GM23338 (cell line): Measurements from ENCODE around the gene DOCK11. TPM values are rescaled to one million over a fixed set of nuclear protein-coding genes. Genes with fewer than 3 reads are reported as not detected.

Source experiments
- ATAC-seq: fragments of 200-7000 bp; cut with Tn5 transposase; 3 replicates; pipeline ENCODE4 v1.9.1; 2020
- DNase-seq: peaks from one replicate; pipeline ENCODE4 v3.0.0-alpha.2; 2015; ENCODE audit warnings: low spot score
- H2AFZ ChIP-seq: fragments of 200-600 bp; sonication (generic); 2 replicates; pipeline ENCODE4 v1.8.0; 2016; ENCODE audit warnings: antibody characterized with exemption, mild to moderate bottlenecking, moderate library complexity
- H3F3A ChIP-seq: fragments of 200-600 bp; sonication (generic); replicated peaks from 2 replicates; pipeline ENCODE4 v1.8.0; 2017; ENCODE audit warnings: antibody characterized with exemption, mixed run types, low read depth
- H3K27ac ChIP-seq: fragments of 200-600 bp; sonication (generic); 2 replicates; pipeline ENCODE4 v1.6.1; 2016; ENCODE audit warnings: low read depth
- H3K27me3 ChIP-seq: fragments of 200-600 bp; sonication (generic); 2 replicates; pipeline ENCODE4 v1.8.0; 2016; ENCODE audit warnings: mild to moderate bottlenecking, mixed run types, moderate library complexity; ENCODE audit not compliant: insufficient read depth
- H3K36me3 ChIP-seq: fragments of 200-600 bp; sonication (generic); 2 replicates; pipeline ENCODE4 v1.8.0; 2016; ENCODE audit warnings: mild to moderate bottlenecking; ENCODE audit not compliant: insufficient read depth
- H3K4me1 ChIP-seq: fragments of 200-600 bp; sonication (generic); 2 replicates; pipeline ENCODE4 v1.8.0; 2016; ENCODE audit warnings: mild to moderate bottlenecking, moderate library complexity; ENCODE audit not compliant: insufficient read depth
- H3K4me2 ChIP-seq: fragments of 200-600 bp; sonication (generic); 2 replicates; pipeline ENCODE4 v1.7.1; 2017; ENCODE audit warnings: mixed run types
- H3K4me3 ChIP-seq: fragments of 200-600 bp; sonication (generic); 2 replicates; pipeline ENCODE4 v1.6.1; 2016; ENCODE audit warnings: mixed run types
- H3K79me2 ChIP-seq: fragments of 200-600 bp; sonication (generic); replicated peaks from 2 replicates; pipeline ENCODE4 v1.8.0; 2017; ENCODE audit warnings: mild to moderate bottlenecking; ENCODE audit not compliant: insufficient read depth
- H3K9me2 ChIP-seq: fragments of 200-600 bp; sonication (generic); 2 replicates; pipeline ENCODE4 v1.8.0; 2017; ENCODE audit not compliant: insufficient read depth
- H4K20me1 ChIP-seq: fragments of 200-600 bp; sonication (generic); replicated peaks from 2 replicates; pipeline ENCODE4 v1.8.0; 2017; ENCODE audit warnings: mild to moderate bottlenecking; ENCODE audit not compliant: insufficient read depth
- H3K27ac Mint-ChIP-seq: 2 replicates; pipeline ENCODE4 v1.8.0; 2020; ENCODE audit warnings: inconsistent platforms, mild to moderate bottlenecking, moderate library complexity, mixed read lengths
- H3K27me3 Mint-ChIP-seq: 3 replicates; pipeline ENCODE4 v1.8.0; 2022; ENCODE audit warnings: low read depth, mild to moderate bottlenecking, moderate library complexity, mixed read lengths, inconsistent platforms; ENCODE audit not compliant: insufficient read depth, poor library complexity
- H3K36me3 Mint-ChIP-seq: 3 replicates; pipeline ENCODE4 v1.8.0; 2021; ENCODE audit warnings: low read depth, mild to moderate bottlenecking, inconsistent platforms, moderate library complexity, mixed read lengths
- H3K4me1 Mint-ChIP-seq: 3 replicates; pipeline ENCODE4 v1.8.0; 2020; ENCODE audit warnings: mild to moderate bottlenecking, inconsistent platforms, mixed read lengths
- H3K4me3 Mint-ChIP-seq: 3 replicates; pipeline ENCODE4 v1.8.0; 2021; ENCODE audit warnings: moderate library complexity, mild to moderate bottlenecking, inconsistent platforms, mixed read lengths
- H3K9me3 Mint-ChIP-seq: 3 replicates; pipeline ENCODE4 v1.8.0; 2020; ENCODE audit warnings: moderate library complexity, mild to moderate bottlenecking, inconsistent platforms, mixed read lengths
- CREB1 ChIP-seq: fragments of 250-450 bp; sonication (Bioruptor Pico); IDR thresholded peaks from 2 replicates; pipeline ENCODE4 v1.5.0; 2020; ENCODE audit warnings: low read depth, mild to moderate bottlenecking, moderate library complexity
- CTCF ChIP-seq, 2 experiments: fragments of 200-600 bp in 1 of 2; sonication (generic) in 1 of 2; conservative IDR thresholded peaks; 2 replicates each; pipeline versions ENCODE4 v1.5.1 to v1.6.1; 2016 to 2017; ENCODE audit warnings: antibody characterized with exemption in 2 of 2, low read depth in 2 of 2, mild to moderate bottlenecking in 2 of 2, moderate library complexity in 1 of 2
- EZH2 ChIP-seq: fragments of 200-600 bp; sonication (generic); IDR thresholded peaks from one replicate; pipeline ENCODE4 v1.8.0; 2017; ENCODE audit warnings: antibody characterized with exemption, mild to moderate bottlenecking, low read depth; ENCODE audit not compliant: unreplicated experiment
- EZH2phosphoT487 ChIP-seq: fragments of 200-600 bp; sonication (generic); IDR thresholded peaks from one replicate; pipeline ENCODE4 v1.8.1; 2018; ENCODE audit warnings: antibody characterized with exemption; ENCODE audit not compliant: unreplicated experiment
- JUNB ChIP-seq: IDR thresholded peaks from one replicate; pipeline ENCODE4 v1.6.1; 2016; ENCODE audit warnings: antibody characterized with exemption; ENCODE audit not compliant: unreplicated experiment
- POLR2AphosphoS5 ChIP-seq: IDR thresholded peaks from 2 replicates; pipeline ENCODE4 v1.6.1; 2016; ENCODE audit warnings: antibody characterized with exemption, low read depth
- STAT1 ChIP-seq: IDR thresholded peaks from one replicate; pipeline ENCODE4 v1.6.1; 2016; ENCODE audit warnings: antibody characterized with exemption; ENCODE audit not compliant: unreplicated experiment
- ZNF114 ChIP-seq: fragments of 250-450 bp; sonication (Bioruptor Pico); IDR thresholded peaks from 2 replicates; pipeline ENCODE4 v1.5.0; 2020; ENCODE audit warnings: mild to moderate bottlenecking, moderate library complexity
- ZNF331 ChIP-seq: fragments of 250-450 bp; sonication (Bioruptor Pico); IDR thresholded peaks from 2 replicates; pipeline ENCODE4 v1.5.0; 2020; ENCODE audit warnings: low read depth, mild to moderate bottlenecking, moderate library complexity
- ZNF462 ChIP-seq: fragments of 250-450 bp; sonication (Bioruptor Pico); IDR thresholded peaks from 2 replicates; pipeline ENCODE4 v1.5.0; 2020; ENCODE audit warnings: mild to moderate bottlenecking, moderate library complexity
- polyA plus RNA-seq: library from polyadenylated mRNA; unstranded; fragments of >200 nt; fragmentation: Nextera tagmentation; extraction: Ambion mirVana; gene quantifications from 2 replicates; pipeline ENCODE4 v1.2.1, GENCODE V29; 2016
- total RNA-seq: library from RNA; depleted of rRNA; stranded (reverse); fragments of >200 nt; shearing (Covaris generic); gene quantifications from 2 replicates; pipeline ENCODE4 v1.2.3, GENCODE V29; 2014

Gene DOCK11
- total and polyA plus RNA-seq, 2 experiments from 2014 or later, result 6.0 to 12.3 TPM

DNA sequence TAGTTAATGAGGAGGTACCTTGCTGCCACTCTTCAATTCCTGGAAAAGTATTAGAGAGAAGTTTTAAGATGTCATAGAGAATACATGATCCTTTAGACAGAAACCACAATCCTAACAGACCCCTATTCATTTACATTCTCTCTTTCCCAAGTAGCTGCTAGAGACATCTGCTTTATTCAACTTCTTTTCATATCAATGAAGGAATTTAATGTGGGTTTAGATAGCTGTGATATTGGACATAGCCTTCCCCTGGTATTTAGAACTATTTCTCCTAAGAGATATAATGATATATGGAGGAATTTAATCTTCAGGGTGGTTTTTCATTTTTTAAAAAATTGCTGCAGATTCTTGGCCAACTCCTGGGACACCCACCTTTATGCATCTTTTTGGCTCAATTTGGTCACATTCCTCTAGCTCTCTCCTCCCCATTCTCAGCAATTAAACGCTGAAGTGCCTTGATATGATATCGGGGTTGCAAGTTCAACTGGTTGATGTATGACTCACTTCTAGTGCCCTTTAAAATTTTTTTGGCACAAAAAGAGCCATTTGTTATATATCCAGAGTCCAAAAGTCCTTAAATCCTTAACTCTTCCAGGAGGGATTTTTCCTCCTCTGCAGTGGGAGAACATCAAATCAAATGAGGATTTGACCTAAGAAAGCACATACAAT, 57.6 kb downstream of the DOCK11 start (continued):
- TF ChIP-seq ZNF462 (CRISPR knock-in tag), result no peak
- no peak for TF ChIP-seq ZNF114
- TF ChIP-seq EZH2, result no peak

- H3K27ac Mint-ChIP-seq, result no peak overlapping the region
- no peak for TF ChIP-seq EZH2
- TF ChIP-seq STAT1, result no peak
- TF ChIP-seq JUNB, result no peak
- TF ChIP-seq CTCF (conservative IDR thresholded peaks at IDR 0.05; ENCODE audit: low read depth in 2 of 2), result no peak
- TF ChIP-seq CREB1, result no peak
- TF ChIP-seq EZH2phosphoT487, result no peak
- TF ChIP-seq ZNF331 (CRISPR knock-in tag), result no peak
- TF ChIP-seq POLR2AphosphoS5, result no peak
- TF ChIP-seq ZNF114, result no peak
Measured at GRCh38 chrX:118554511-118554910, 58.9 kb downstream of the DOCK11 start.

More at GRCh38 chrX:118554511-118554910, 58.9 kb downstream of the DOCK11 start:
- Mint-ChIP-seq H3K4me1 (no peaks in the 10 kb centered on the region), H3K27me3 (no peaks in the 10 kb centered on the region), H3K4me3 (no peak overlapping the region), H3K9me3 (no peaks in the 10 kb centered on the region), H3K36me3 (peaks cover 3% of the 10 kb centered on the region; the same call in 2 of the 3 replicates)
- ATAC-seq, result no peak
- Histone ChIP-seq H3K9me2 (no peaks in the 10 kb centered on the region), H3K79me2 (no peaks in the 10 kb centered on the region), H3K27ac (no peak overlapping the region), H3K27me3 (no peaks in the 10 kb centered on the region), H3F3A (no peaks in the 10 kb centered on the region), H4K20me1 (no peaks in the 10 kb centered on the region), H2AFZ (no peak overlapping the region), H3K4me3 (no peak overlapping the region), H3K36me3 (no peaks in the 10 kb centered on the region), H3K4me1 (no peaks in the 10 kb centered on the region; the same call in 1 of the 2 replicates), H3K4me2 (no peak overlapping the region)
- DNase-seq, result no peak
